Hepatocyte (in vitro differentiated cells): ENCODE data around the gene NMNAT3. TPM values are rescaled to one million over a fixed set of nuclear protein-coding genes. Genes with fewer than 3 reads are reported as not detected.

ENCODE experiments used
- DNase-seq: peaks from one replicate; pipeline ENCODE4 v3.0.0-alpha.2; 2016; ENCODE audit warnings: low spot score
- H2AFZ ChIP-seq: fragments of 200-600 bp; sonication (generic); 2 replicates; pipeline ENCODE4 v1.6.0; 2016; ENCODE audit warnings: antibody characterized with exemption, mild to moderate bottlenecking
- H3K27ac ChIP-seq: fragments of 200-600 bp; sonication (generic); 2 replicates; pipeline ENCODE4 v1.5.1; 2016; ENCODE audit warnings: mild to moderate bottlenecking
- H3K27me3 ChIP-seq: fragments of 200-600 bp; sonication (generic); 2 replicates; pipeline ENCODE4 v1.6.1; 2016
- H3K36me3 ChIP-seq: fragments of 200-600 bp; sonication (generic); replicated peaks from 2 replicates; pipeline ENCODE4 v1.5.1; 2016; ENCODE audit warnings: low read depth; ENCODE audit not compliant: insufficient read depth
- H3K4me1 ChIP-seq: fragments of 200-600 bp; sonication (generic); 2 replicates; pipeline ENCODE4 v1.5.1; 2016; ENCODE audit warnings: mild to moderate bottlenecking, moderate library complexity; ENCODE audit not compliant: insufficient read depth
- H3K4me2 ChIP-seq: fragments of 200-600 bp; sonication (generic); 2 replicates; pipeline ENCODE4 v1.6.0; 2016
- H3K4me3 ChIP-seq: fragments of 200-600 bp; sonication (generic); 2 replicates; pipeline ENCODE4 v1.5.1; 2016; ENCODE audit warnings: mild to moderate bottlenecking
- H3K79me2 ChIP-seq: fragments of 200-600 bp; sonication (generic); 2 replicates; pipeline ENCODE4 v1.6.0; 2017; ENCODE audit warnings: mild to moderate bottlenecking
- H3K9me2 ChIP-seq: fragments of 200-600 bp; sonication (generic); replicated peaks from 2 replicates; pipeline ENCODE4 v1.6.0; 2017; ENCODE audit warnings: mild to moderate bottlenecking; ENCODE audit not compliant: insufficient read depth
- H3K9me3 ChIP-seq: fragments of 200-600 bp; sonication (generic); 2 replicates; pipeline ENCODE4 v1.5.1; 2016; ENCODE audit warnings: low read depth, mild to moderate bottlenecking
- H4K20me1 ChIP-seq: fragments of 200-600 bp; sonication (generic); 2 replicates; pipeline ENCODE4 v1.6.0; 2016; ENCODE audit warnings: mild to moderate bottlenecking; ENCODE audit not compliant: insufficient read depth, poor library complexity, severe bottlenecking
- EZH2 ChIP-seq: fragments of 200-600 bp; sonication (generic); IDR thresholded peaks from 2 replicates; pipeline ENCODE4 v1.6.1; 2016; ENCODE audit warnings: antibody characterized with exemption, mild to moderate bottlenecking, borderline replicate concordance
- EZH2phosphoT487 ChIP-seq: fragments of 200-600 bp; sonication (generic); IDR thresholded peaks from one replicate; pipeline ENCODE4 v1.6.1; 2018; ENCODE audit warnings: antibody characterized with exemption, mild to moderate bottlenecking, low read depth, moderate library complexity; ENCODE audit not compliant: unreplicated experiment, severe bottlenecking
- WGBS: methylation state at CpG from one replicate; pipeline ENCODE4 v1.1.6; 2016; ENCODE audit warnings: low lambda C conversion rate; ENCODE audit errors: missing lambda C conversion rate; 5-methylcytosine and 5-hydroxymethylcytosine counted together
- polyA plus RNA-seq: library from polyadenylated mRNA; unstranded; fragments of >200 nt; fragmentation: Nextera tagmentation; extraction: Ambion mirVana; gene quantifications from 2 replicates; pipeline ENCODE4 v1.2.1, GENCODE V29; 2016
- total RNA-seq: library from RNA; depleted of rRNA; stranded (reverse); fragments of >200 nt; gene quantifications from 2 replicates; pipeline ENCODE4 v1.2.3, GENCODE V29; 2014
- TF ChIP-seq, protein P1 (sequence below): fragments of 200-600 bp; sonication (generic); IDR thresholded peaks from 2 replicates; pipeline ENCODE4 v1.5.1; 2016; ENCODE audit warnings: antibody characterized with exemption, mild to moderate bottlenecking; ENCODE audit not compliant: poor library complexity

Gene NMNAT3
- total and polyA plus RNA-seq, 2 experiments from 2014 or later, result 4.7 to 8.3 TPM

DNA sequence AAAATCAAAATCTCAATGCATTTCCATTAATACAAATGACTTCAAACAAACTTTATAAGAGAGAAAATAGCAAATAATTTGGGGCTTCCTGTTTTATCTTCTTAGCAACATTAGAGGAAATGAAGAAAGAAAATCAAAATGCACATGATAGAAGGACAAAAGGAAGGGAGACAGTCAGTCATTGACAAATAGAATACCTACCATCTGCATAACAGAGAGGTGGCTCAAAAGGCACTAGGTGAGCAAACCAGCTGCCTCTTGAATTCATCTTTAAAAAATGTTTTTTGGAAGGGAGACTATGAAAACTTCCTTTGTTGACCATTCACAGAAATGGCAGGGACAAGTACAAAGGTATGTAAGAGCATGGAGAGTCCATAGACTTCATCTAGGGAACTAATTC, 9.4 kb downstream of the NMNAT3 start:
- Histone ChIP-seq H4K20me1 (no peaks in the 10 kb centered on the region), H3K36me3 (no peaks in the 10 kb centered on the region), H3K9me2 (no peaks in the 10 kb centered on the region), H2AFZ (no peak overlapping the region), H3K79me2 (no peaks in the 10 kb centered on the region), H3K4me2 (no peak overlapping the region), H3K27me3 (no peaks in the 10 kb centered on the region), H3K9me3 (no peaks in the 10 kb centered on the region), H3K27ac (no peak overlapping the region), H3K4me1 (no peaks in the 10 kb centered on the region), H3K4me3 (no peak overlapping the region)
- TF ChIP-seq EZH2 (no peak), EZH2phosphoT487 (no peak)
- no peak for DNase-seq

DNA sequence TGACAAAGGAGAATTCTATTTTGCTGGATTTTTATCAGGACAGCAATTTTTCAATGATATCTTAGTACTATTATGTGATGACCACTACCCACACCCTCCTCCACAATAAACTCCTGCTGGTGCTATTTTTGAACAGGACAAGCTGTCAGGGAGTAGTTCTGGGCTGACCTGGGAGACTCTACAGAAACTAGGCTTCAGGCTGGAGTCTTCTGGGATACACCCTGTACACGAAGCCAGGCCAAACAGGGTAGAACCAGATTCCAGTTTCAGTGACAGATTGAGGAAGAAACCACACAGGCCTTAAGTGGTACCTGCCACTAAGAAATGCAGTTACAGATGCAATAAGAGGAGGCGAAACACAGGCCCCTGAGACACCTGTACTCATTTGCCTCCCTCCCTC, 12.8 kb downstream of the NMNAT3 start:
- H4K20me1 ChIP-seq, result no peaks in the 10 kb centered on the region
- TF ChIP-seq, protein P1, sequence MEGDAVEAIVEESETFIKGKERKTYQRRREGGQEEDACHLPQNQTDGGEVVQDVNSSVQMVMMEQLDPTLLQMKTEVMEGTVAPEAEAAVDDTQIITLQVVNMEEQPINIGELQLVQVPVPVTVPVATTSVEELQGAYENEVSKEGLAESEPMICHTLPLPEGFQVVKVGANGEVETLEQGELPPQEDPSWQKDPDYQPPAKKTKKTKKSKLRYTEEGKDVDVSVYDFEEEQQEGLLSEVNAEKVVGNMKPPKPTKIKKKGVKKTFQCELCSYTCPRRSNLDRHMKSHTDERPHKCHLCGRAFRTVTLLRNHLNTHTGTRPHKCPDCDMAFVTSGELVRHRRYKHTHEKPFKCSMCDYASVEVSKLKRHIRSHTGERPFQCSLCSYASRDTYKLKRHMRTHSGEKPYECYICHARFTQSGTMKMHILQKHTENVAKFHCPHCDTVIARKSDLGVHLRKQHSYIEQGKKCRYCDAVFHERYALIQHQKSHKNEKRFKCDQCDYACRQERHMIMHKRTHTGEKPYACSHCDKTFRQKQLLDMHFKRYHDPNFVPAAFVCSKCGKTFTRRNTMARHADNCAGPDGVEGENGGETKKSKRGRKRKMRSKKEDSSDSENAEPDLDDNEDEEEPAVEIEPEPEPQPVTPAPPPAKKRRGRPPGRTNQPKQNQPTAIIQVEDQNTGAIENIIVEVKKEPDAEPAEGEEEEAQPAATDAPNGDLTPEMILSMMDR, result no peak
- no peak for TF ChIP-seq EZH2
- H3K9me2 ChIP-seq, result no peaks in the 10 kb centered on the region
- H3K27me3 ChIP-seq, result no peaks in the 10 kb centered on the region
- H3K4me1 ChIP-seq, result no peaks in the 10 kb centered on the region
- no peak overlapping the region for H3K4me3 ChIP-seq
- H3K27ac ChIP-seq, result no peak overlapping the region
- DNase-seq, result no peak
- H3K36me3 ChIP-seq, result no peaks in the 10 kb centered on the region
- 79% methylated on average over 2 of the region's 2 CpGs for WGBS
- no peak overlapping the region for H2AFZ ChIP-seq
- H3K4me2 ChIP-seq, result no peak overlapping the region
- no peaks in the 10 kb centered on the region for H3K79me2 ChIP-seq
- no peaks in the 10 kb centered on the region for H3K9me3 ChIP-seq

DNA sequence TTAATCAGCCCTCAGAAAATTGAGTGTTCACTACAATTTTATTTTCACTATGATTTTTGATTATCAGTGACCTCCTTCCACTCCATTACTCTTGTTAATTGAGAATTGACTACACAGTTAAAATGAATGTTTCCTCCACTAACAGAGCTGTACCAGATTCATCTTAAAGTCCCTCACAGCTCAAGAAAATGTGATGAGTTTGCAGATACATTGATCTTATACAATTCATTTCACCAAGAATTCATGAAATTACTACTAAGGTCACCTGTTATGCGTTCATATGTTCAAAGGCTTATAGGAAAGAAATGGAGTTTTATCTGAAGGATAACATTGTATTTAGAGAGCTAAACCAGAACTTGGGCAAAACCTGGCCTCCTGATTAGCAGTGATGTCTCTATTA, 17.5 kb downstream of the NMNAT3 start:
- TF ChIP-seq, protein P1, result no peak
- TF ChIP-seq EZH2phosphoT487, result no peak
- TF ChIP-seq EZH2, result no peak

DNA sequence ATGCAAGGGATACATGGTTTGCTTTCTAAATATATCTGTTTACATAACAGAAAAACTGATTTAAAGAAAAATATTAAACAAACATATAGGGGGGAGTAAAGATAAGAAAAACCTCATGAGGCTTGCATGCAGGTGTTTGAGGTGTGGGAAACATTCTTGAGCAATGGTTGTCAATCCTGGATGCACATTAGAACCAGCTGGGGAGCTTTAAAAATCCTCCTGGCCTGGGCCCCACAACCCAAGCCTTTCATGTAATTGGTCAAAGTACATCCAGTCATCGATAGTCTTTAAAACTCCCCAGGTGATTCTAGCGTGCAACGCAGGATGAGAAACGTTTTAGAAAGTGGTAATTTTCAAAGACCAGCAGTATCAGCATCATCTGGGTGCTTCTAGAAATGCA, 18.3 kb downstream of the NMNAT3 start:
- TF ChIP-seq, protein P1, result no peak
- TF ChIP-seq EZH2, result no peak
- no peak for TF ChIP-seq EZH2phosphoT487
- Histone ChIP-seq H3K9me3 (no peaks in the 10 kb centered on the region), H3K9me2 (no peaks in the 10 kb centered on the region), H3K79me2 (no peaks in the 10 kb centered on the region), H4K20me1 (no peaks in the 10 kb centered on the region), H3K4me3 (no peak overlapping the region), H2AFZ (no peak overlapping the region), H3K27ac (peak overlapping the region; percentile 31), H3K27me3 (no peaks in the 10 kb centered on the region), H3K4me2 (no peak overlapping the region), H3K36me3 (no peaks in the 10 kb centered on the region), H3K4me1 (peaks cover 19% of the 10 kb centered on the region)
- no peak for DNase-seq
- 73% methylated on average over 4 of the region's 4 CpGs for WGBS

More for the DNA sequence above, 17.5 kb downstream of the NMNAT3 start:
- H3K9me2 ChIP-seq, result no peaks in the 10 kb centered on the region
- H3K9me3 ChIP-seq, result no peaks in the 10 kb centered on the region
- no peaks in the 10 kb centered on the region for H3K79me2 ChIP-seq
- H3K4me1 ChIP-seq, result peaks cover 14% of the 10 kb centered on the region
- no peak overlapping the region for H2AFZ ChIP-seq
- no peaks in the 10 kb centered on the region for H3K27me3 ChIP-seq
- no peak overlapping the region for H3K4me3 ChIP-seq
- H4K20me1 ChIP-seq, result no peaks in the 10 kb centered on the region
- no peak overlapping the region for H3K4me2 ChIP-seq
- H3K36me3 ChIP-seq, result no peaks in the 10 kb centered on the region
- no peak for DNase-seq
- H3K27ac ChIP-seq, result peak overlapping the region; percentile 31
- WGBS, result 97% methylated on average over 1 of the region's 1 CpG
